Measurements from ENCODE around the gene CYP8B1. TPM values are rescaled to one million over a fixed set of nuclear protein-coding genes. Genes with fewer than 3 reads are reported as not detected.

Gene CYP8B1
- total and polyA plus RNA-seq, 2 of the 13 experiments (the other 11 are each of a cell fraction or from before 2014, with no cell fraction given) = 0.58 to 2.0 TPM

DNA sequence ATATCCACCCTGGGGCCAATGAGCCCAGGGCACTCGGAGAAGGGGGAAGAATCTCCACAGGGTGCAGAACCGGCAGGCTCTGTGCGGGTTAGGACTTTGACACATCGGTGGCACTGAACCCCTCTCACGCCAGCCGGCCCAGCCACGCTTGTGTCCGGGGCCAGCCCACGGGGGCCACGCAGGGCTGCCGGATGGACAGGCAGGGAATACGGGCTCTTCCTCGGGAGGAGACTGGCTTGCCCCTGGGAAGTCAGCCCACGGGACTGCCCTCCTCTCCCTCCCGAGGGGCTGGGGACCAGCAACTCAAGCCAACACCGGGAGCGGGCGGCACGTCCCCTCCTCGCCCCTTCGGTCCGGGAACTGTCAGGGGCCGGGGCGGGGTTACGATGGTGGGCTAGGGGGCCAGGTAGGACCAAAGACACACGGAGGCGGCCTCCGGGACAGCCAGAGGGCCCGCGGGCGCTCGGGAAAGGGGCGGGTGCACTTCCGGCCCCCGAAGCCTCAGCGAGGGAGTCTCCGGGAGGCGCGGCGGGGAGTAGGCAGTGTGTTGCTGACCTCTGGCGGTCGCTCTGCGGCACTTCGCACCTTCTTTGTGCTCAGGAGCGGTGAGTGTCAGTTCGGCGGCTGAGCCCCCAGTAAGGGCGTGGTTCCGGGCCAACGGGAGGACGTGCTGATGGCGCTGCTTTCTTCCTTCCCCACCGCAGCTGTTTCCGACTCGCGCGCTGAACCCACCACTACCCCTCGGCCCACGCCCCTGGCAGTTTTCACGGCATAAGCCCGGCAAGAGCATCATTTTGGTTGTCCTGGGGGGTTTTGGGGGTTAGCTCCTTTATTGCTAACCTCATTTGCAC is 5.1 kb upstream of the CYP8B1 start (continued):
- TF ChIP-seq, protein P1, sequence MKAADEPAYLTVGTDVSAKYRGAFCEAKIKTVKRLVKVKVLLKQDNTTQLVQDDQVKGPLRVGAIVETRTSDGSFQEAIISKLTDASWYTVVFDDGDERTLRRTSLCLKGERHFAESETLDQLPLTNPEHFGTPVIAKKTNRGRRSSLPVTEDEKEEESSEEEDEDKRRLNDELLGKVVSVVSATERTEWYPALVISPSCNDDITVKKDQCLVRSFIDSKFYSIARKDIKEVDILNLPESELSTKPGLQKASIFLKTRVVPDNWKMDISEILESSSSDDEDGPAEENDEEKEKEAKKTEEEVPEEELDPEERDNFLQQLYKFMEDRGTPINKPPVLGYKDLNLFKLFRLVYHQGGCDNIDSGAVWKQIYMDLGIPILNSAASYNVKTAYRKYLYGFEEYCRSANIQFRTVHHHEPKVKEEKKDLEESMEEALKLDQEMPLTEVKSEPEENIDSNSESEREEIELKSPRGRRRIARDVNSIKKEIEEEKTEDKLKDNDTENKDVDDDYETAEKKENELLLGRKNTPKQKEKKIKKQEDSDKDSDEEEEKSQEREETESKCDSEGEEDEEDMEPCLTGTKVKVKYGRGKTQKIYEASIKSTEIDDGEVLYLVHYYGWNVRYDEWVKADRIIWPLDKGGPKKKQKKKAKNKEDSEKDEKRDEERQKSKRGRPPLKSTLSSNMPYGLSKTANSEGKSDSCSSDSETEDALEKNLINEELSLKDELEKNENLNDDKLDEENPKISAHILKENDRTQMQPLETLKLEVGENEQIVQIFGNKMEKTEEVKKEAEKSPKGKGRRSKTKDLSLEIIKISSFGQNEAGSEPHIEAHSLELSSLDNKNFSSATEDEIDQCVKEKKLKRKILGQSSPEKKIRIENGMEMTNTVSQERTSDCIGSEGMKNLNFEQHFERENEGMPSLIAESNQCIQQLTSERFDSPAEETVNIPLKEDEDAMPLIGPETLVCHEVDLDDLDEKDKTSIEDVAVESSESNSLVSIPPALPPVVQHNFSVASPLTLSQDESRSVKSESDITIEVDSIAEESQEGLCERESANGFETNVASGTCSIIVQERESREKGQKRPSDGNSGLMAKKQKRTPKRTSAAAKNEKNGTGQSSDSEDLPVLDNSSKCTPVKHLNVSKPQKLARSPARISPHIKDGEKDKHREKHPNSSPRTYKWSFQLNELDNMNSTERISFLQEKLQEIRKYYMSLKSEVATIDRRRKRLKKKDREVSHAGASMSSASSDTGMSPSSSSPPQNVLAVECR (CRISPR knock-in tag; IDR thresholded peaks at IDR 0.05; ENCODE audit: borderline replicate concordance) = peak; percentile 38; the same call in 1 of the 2 replicates
- TF ChIP-seq NR2F6 (IDR thresholded peaks at IDR 0.05) (no peak), NR2F6 (CRISPR knock-in tag; IDR thresholded peaks at IDR 0.05) (no peak), HHEX (CRISPR knock-in tag; IDR thresholded peaks at IDR 0.05) (no peak), ZSCAN25 (CRISPR knock-in tag; IDR thresholded peaks at IDR 0.05) (no peak), MEIS2 (CRISPR knock-in tag; IDR thresholded peaks at IDR 0.05) (peak; percentile 58; the same call in 1 of the 2 replicates), TCF7L2 (IDR thresholded peaks at IDR 0.05; ENCODE audit: low read depth, low read length) (no peak), ZMAT5 (CRISPR knock-in tag; IDR thresholded peaks at IDR 0.05; ENCODE audit: borderline replicate concordance, low read depth) (no peak), SIX4 (CRISPR knock-in tag; IDR thresholded peaks at IDR 0.05) (no peak), ZBTB49 (CRISPR knock-in tag; IDR thresholded peaks at IDR 0.05; ENCODE audit: borderline replicate concordance) (no peak), REL (CRISPR knock-in tag; conservative IDR thresholded peaks at IDR 0.05) (no peak), ETV6 (CRISPR knock-in tag; conservative IDR thresholded peaks at IDR 0.05) (0 out of 2 replicates have a peak, but pooled peaks have one; percentile 51), FLYWCH1 (CRISPR knock-in tag; IDR thresholded peaks at IDR 0.05) (no peak), TBP (CRISPR knock-in tag; IDR thresholded peaks at IDR 0.05) (no peak), TCF12 (IDR thresholded peaks at IDR 0.05) (no peak), TCF12 (CRISPR knock-in tag; IDR thresholded peaks at IDR 0.05) (no peak), ZNF879 (CRISPR knock-in tag; IDR thresholded peaks at IDR 0.05) (no peak), PAF1 (CRISPR knock-in tag; IDR thresholded peaks at IDR 0.05) (no peak), SIN3A (IDR thresholded peaks at IDR 0.05; ENCODE audit: borderline replicate concordance, low read depth, low read length) (no peak), ZNF530 (CRISPR knock-in tag; IDR thresholded peaks at IDR 0.05; ENCODE audit: low read depth) (no peak), POLR2G (IDR thresholded peaks at IDR 0.05; ENCODE audit: low read depth, low read length) (no peak)
- TF ChIP-seq, protein P2, sequence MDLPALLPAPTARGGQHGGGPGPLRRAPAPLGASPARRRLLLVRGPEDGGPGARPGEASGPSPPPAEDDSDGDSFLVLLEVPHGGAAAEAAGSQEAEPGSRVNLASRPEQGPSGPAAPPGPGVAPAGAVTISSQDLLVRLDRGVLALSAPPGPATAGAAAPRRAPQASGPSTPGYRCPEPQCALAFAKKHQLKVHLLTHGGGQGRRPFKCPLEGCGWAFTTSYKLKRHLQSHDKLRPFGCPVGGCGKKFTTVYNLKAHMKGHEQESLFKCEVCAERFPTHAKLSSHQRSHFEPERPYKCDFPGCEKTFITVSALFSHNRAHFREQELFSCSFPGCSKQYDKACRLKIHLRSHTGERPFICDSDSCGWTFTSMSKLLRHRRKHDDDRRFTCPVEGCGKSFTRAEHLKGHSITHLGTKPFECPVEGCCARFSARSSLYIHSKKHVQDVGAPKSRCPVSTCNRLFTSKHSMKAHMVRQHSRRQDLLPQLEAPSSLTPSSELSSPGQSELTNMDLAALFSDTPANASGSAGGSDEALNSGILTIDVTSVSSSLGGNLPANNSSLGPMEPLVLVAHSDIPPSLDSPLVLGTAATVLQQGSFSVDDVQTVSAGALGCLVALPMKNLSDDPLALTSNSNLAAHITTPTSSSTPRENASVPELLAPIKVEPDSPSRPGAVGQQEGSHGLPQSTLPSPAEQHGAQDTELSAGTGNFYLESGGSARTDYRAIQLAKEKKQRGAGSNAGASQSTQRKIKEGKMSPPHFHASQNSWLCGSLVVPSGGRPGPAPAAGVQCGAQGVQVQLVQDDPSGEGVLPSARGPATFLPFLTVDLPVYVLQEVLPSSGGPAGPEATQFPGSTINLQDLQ (CRISPR knock-in tag; IDR thresholded peaks at IDR 0.05) = no peak

Data from HepG2 (cell line).